IMR-90 (cell line): ENCODE data around the gene GALNT5.

ENCODE experiments used
- CHD1 ChIP-seq: IDR thresholded peaks from 2 replicates; pipeline ENCODE4 v1.6.1; 2012; ENCODE audit warnings: low read depth, low read length, improper control_type of control experiment
- POLR2A ChIP-seq: IDR thresholded peaks from 2 replicates; pipeline ENCODE4 v1.6.1; 2012; ENCODE audit warnings: mild to moderate bottlenecking, low read depth, low read length
- RAD21 ChIP-seq: IDR thresholded peaks from 2 replicates; pipeline ENCODE4 v1.6.1; 2012; ENCODE audit warnings: low read length, improper control_type of control experiment
- TF ChIP-seq, protein P1 (sequence below): conservative IDR thresholded peaks from 2 replicates; pipeline ENCODE4 v1.5.1; 2012; ENCODE audit warnings: mild to moderate bottlenecking, low read depth, low read length, improper control_type of control experiment
- TF ChIP-seq, protein P2 (sequence below): fragments of 150-350 bp; IDR thresholded peaks from 2 replicates; pipeline ENCODE4 v1.6.1; 2016; ENCODE audit warnings: low read depth, mild to moderate bottlenecking, low read length, moderate library complexity, borderline replicate concordance

GRCh38 chr2:157228946-157229345, 28.6 kb upstream of the GALNT5 start:
- TF ChIP-seq POLR2A (no peak), CHD1 (no peak), RAD21 (no peak)
- TF ChIP-seq, protein P1, sequence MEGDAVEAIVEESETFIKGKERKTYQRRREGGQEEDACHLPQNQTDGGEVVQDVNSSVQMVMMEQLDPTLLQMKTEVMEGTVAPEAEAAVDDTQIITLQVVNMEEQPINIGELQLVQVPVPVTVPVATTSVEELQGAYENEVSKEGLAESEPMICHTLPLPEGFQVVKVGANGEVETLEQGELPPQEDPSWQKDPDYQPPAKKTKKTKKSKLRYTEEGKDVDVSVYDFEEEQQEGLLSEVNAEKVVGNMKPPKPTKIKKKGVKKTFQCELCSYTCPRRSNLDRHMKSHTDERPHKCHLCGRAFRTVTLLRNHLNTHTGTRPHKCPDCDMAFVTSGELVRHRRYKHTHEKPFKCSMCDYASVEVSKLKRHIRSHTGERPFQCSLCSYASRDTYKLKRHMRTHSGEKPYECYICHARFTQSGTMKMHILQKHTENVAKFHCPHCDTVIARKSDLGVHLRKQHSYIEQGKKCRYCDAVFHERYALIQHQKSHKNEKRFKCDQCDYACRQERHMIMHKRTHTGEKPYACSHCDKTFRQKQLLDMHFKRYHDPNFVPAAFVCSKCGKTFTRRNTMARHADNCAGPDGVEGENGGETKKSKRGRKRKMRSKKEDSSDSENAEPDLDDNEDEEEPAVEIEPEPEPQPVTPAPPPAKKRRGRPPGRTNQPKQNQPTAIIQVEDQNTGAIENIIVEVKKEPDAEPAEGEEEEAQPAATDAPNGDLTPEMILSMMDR: no peak
- TF ChIP-seq, protein P2, sequence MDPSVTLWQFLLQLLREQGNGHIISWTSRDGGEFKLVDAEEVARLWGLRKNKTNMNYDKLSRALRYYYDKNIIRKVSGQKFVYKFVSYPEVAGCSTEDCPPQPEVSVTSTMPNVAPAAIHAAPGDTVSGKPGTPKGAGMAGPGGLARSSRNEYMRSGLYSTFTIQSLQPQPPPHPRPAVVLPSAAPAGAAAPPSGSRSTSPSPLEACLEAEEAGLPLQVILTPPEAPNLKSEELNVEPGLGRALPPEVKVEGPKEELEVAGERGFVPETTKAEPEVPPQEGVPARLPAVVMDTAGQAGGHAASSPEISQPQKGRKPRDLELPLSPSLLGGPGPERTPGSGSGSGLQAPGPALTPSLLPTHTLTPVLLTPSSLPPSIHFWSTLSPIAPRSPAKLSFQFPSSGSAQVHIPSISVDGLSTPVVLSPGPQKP: no peak
